Iris pigment epithelial cell (primary cell): Measurements from ENCODE around the gene ZNF804B.

Source experiments
- DNase-seq: peaks from one replicate; pipeline ENCODE4 v3.0.0-alpha.2; 2011; ENCODE audit warnings: low read depth

Gene ZNF804B

GRCh38 chr7:89265631-89266030, 506.1 kb downstream of the ZNF804B start:
- DNase-seq, result no peak

DNA sequence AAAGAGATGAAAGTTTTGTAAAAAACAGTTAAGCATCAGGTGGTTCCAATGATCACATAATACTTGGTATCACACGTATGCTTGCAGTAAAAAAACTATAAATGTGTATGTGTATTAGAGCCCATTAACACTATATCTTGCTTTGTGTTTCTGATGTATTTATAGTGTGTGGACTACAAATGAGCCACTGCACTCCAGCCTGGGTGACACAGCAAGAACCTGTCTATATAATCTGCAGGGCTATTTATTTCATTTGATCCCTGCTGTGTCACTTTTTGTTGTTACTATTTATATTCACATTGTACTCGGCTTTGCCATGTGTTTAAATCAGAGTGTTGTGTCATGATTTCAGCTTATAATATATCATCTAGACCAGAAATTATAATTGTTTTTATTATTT, 523.8 kb downstream of the ZNF804B start:
- no peak for DNase-seq

DNA sequence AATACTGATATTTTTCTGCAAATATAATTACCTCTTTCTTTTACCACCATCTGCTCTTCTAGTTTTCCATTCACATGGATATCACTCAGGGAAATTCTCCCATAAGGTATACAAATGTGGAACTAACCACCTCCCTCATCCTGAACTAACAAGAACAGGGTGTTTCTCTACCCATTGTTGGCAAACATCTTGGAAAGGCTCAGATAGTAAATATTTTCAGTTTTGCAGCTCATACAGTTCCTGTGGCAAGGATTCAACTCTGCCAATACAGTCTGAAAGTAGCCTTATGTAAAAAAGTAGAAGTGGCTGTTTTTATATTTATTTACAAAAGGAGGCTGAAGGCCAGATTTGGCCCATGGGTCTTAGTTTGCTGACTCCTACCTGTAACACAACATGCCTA, 549.0 kb downstream of the ZNF804B start:
- DNase-seq, result no peak

GRCh38 chr7:89311886-89312285, 552.4 kb downstream of the ZNF804B start:
- no peak for DNase-seq

- DNase-seq, result no peak
Observed at GRCh38 chr7:89312551-89312950, 553.1 kb downstream of the ZNF804B start.

GRCh38 chr7:89316584-89317251, 557.2 kb downstream of the ZNF804B start:
- DNase-seq, result no peak

GRCh38 chr7:89332026-89332425, 572.5 kb downstream of the ZNF804B start:
- peak; percentile 0 for DNase-seq

GRCh38 chr7:89334797-89335196, 575.3 kb downstream of the ZNF804B start:
- no peak for DNase-seq

DNA sequence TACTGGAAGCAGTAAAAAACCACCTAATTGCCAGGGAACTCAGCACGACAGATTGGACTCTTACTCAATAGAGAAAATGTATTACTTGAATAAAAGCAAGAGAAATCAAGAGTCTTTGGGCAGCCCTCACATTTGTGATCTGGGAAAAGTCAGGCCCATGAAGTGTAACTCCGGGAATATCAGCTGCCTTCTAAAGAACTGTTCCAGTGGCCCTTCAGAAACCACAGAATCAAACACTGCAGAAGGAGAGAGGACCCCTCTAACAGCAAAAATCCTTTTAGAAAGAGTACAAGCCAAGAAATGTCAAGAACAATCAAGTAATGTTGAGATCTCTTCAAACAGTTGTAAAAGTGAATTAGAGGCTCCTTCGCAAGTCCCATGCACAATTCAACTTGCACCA, 576.0 kb downstream of the ZNF804B start:
- DNase-seq, result no peak

DNA sequence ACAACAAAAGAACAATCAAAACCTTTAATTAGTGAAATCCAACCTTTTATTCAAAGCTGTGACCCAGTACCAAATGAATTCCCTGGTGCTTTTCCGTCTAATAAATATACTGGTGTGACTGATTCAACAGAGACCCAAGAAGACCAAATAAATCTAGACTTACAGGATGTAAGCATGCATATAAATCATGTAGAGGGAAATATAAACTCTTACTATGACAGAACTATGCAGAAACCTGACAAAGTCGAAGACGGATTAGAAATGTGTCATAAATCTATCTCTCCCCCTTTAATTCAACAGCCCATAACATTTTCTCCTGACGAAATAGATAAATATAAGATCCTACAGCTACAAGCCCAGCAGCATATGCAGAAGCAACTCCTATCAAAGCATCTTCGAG, 576.6 kb downstream of the ZNF804B start:
- DNase-seq, result no peak

- no peak for DNase-seq
Observed at GRCh38 chr7:89339748-89340147, 580.2 kb downstream of the ZNF804B start.

- DNase-seq, result no peak
Observed at GRCh38 chr7:89357121-89357520, 597.6 kb downstream of the ZNF804B start.

- no peak for DNase-seq
Observed at GRCh38 chr7:89377219-89377618, 617.7 kb downstream of the ZNF804B start.

DNA sequence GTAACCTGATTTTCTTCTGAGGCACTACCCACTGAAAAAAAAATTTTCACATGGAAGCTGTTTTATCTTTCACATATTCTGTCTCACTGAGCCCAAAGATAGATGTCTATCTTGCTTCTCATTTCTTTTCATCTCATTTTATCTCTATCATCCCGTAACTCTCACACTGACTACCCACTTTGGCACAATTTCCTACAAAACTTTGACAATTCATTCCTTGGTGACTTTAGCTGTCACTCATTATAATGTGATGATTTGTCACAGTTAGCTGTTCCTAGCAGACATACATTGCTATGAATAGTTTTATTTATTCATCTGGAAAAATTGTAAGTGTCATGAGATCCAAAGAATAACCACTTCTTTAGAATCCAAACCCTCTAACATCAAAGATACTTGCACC, 625.9 kb downstream of the ZNF804B start:
- no peak for DNase-seq
